ENCODE data around the gene KDM1A. TPM values are rescaled to one million over a fixed set of nuclear protein-coding genes. Genes with fewer than 3 reads are reported as not detected.
"Not testable (repeated sequence)": the region's sequence is repeated elsewhere in the genome, so short reads cannot be mapped to it uniquely, and the experiment has no call there.

The KDM1A gene
- total and polyA plus RNA-seq, 8 donors, result 17.1 to 78.9 (median 29.2) TPM

- no peaks in the 10 kb centered on the region for H3K36me3 ChIP-seq
- H3K27me3 ChIP-seq, result peaks cover 0 to 47% (median 9%) of the 10 kb centered on the region in 3 donors
- peak in 5 of 7 experiments; percentile 51 to 69 (median 61) for TF ChIP-seq CTCF (IDR thresholded peaks at IDR 0.05)
- TF ChIP-seq POLR2A (IDR thresholded peaks at IDR 0.05), result no peak
- 33 to 47% (median 36%) methylated on average over 8 to 9 of the region's 9 CpGs for WGBS, 5 donors
- DNase-seq, result peak; percentile 61 to 89
- no peaks in the 10 kb centered on the region for H3K4me1 ChIP-seq
- H3K9me3 ChIP-seq, result no peaks in the 10 kb centered on the region
- H3K27ac ChIP-seq, result no peak overlapping the region
- intact Hi-C loops (cut with DNase I; ENCODE audit: low total_unique reads), result no loop called here
- no peak overlapping the region for H3K4me3 ChIP-seq
Observed at GRCh38 chr1:22976461-22977243, 42.6 kb upstream of the KDM1A start.

GRCh38 chr1:22978299-22978698 lies 41.0 kb upstream of the KDM1A start:
- intact Hi-C loops (cut with DNase I; ENCODE audit: low total_unique reads), result no loop called here
- no peaks in the 10 kb centered on the region for H3K36me3 ChIP-seq
- DNase-seq, result no peak
- peaks cover 0 to 30% (median under 1%) of the 10 kb centered on the region in 3 donors for H3K27me3 ChIP-seq
- H3K4me1 ChIP-seq, result no peaks in the 10 kb centered on the region
- no peak overlapping the region for H3K27ac ChIP-seq
- H3K9me3 ChIP-seq, result no peaks in the 10 kb centered on the region
- WGBS, 5 donors, result 87 to 99% (median 95%) methylated on average over 3 of the region's 3 CpGs
- TF ChIP-seq POLR2AphosphoS5 (IDR thresholded peaks at IDR 0.05) (no peak), POLR2A (IDR thresholded peaks at IDR 0.05) (no peak), CTCF (IDR thresholded peaks at IDR 0.05) (no peak), EP300 (IDR thresholded peaks at IDR 0.05) (no peak)
- H3K4me3 ChIP-seq, result no peak overlapping the region

- H3K36me3 ChIP-seq; H3K9me3 ChIP-seq; H3K4me3 ChIP-seq; DNase-seq; intact Hi-C loops (cut with DNase I; ENCODE audit: low total_unique reads); H3K27ac ChIP-seq; H3K4me1 ChIP-seq: not testable (repeated sequence)
- WGBS, 5 donors, result 64 to 81% (median 75%) methylated on average over 3 of the region's 3 CpGs
- peaks cover 0 to 16% (median 0%) of the 10 kb centered on the region in 3 donors for H3K27me3 ChIP-seq
Observed at GRCh38 chr1:22980471-22980790, 38.8 kb upstream of the KDM1A start.

- Histone ChIP-seq H3K36me3 (no peaks in the 10 kb centered on the region), H3K4me3 (no peak overlapping the region), H3K27me3 (no peaks in the 10 kb centered on the region), H3K9me3 (no peaks in the 10 kb centered on the region), H3K27ac (no peak overlapping the region), H3K4me1 (no peaks in the 10 kb centered on the region)
- intact Hi-C loops (cut with DNase I; ENCODE audit: low total_unique reads), result no loop called here
- no peak for DNase-seq
- 65 to 84% (median 72%) methylated on average over 4 of the region's 4 CpGs for WGBS, 5 donors
- TF ChIP-seq POLR2A (IDR thresholded peaks at IDR 0.05) (no peak), CTCF (IDR thresholded peaks at IDR 0.05) (no peak), EP300 (IDR thresholded peaks at IDR 0.05) (no peak), POLR2AphosphoS5 (IDR thresholded peaks at IDR 0.05) (no peak)
Observed at GRCh38 chr1:22983944-22984343, 35.3 kb upstream of the KDM1A start.

GRCh38 chr1:22992384-22992783 lies 26.9 kb upstream of the KDM1A start:
- intact Hi-C loops (cut with DNase I; ENCODE audit: low total_unique reads); H3K27ac ChIP-seq; H3K27me3 ChIP-seq; H3K36me3 ChIP-seq; H3K4me1 ChIP-seq; H3K9me3 ChIP-seq; H3K4me3 ChIP-seq; DNase-seq: not testable (repeated sequence)
- WGBS, 5 donors, result 73 to 92% (median 80%) methylated on average over 3 of the region's 3 CpGs

- H3K27ac ChIP-seq; H3K36me3 ChIP-seq; H3K27me3 ChIP-seq; intact Hi-C loops (cut with DNase I; ENCODE audit: low total_unique reads); DNase-seq; H3K9me3 ChIP-seq; H3K4me1 ChIP-seq; H3K4me3 ChIP-seq: not testable (repeated sequence)
- WGBS, 5 donors, result 79 to 84% (median 81%) methylated on average over 6 of the region's 6 CpGs
Observed at GRCh38 chr1:22993220-22993795, 26.0 kb upstream of the KDM1A start.
